ENCODE measurements around the gene KCTD2.

GRCh38 chr17:75081611-75082540, 34.9 kb downstream of the KCTD2 start:
- no peak for TF ChIP-seq POLR2AphosphoS5 (IDR thresholded peaks at IDR 0.05; ENCODE audit: low read depth, low read length)
- TF ChIP-seq FOXP2 (optimal IDR thresholded peaks at IDR 0.05; ENCODE audit: borderline replicate concordance, extremely low read depth, extremely low read length, insufficient read depth) = no peak
- no peak for TF ChIP-seq SIN3A (IDR thresholded peaks at IDR 0.05; ENCODE audit: borderline replicate concordance, insufficient read depth, low read length)
- TF ChIP-seq, protein P1, sequence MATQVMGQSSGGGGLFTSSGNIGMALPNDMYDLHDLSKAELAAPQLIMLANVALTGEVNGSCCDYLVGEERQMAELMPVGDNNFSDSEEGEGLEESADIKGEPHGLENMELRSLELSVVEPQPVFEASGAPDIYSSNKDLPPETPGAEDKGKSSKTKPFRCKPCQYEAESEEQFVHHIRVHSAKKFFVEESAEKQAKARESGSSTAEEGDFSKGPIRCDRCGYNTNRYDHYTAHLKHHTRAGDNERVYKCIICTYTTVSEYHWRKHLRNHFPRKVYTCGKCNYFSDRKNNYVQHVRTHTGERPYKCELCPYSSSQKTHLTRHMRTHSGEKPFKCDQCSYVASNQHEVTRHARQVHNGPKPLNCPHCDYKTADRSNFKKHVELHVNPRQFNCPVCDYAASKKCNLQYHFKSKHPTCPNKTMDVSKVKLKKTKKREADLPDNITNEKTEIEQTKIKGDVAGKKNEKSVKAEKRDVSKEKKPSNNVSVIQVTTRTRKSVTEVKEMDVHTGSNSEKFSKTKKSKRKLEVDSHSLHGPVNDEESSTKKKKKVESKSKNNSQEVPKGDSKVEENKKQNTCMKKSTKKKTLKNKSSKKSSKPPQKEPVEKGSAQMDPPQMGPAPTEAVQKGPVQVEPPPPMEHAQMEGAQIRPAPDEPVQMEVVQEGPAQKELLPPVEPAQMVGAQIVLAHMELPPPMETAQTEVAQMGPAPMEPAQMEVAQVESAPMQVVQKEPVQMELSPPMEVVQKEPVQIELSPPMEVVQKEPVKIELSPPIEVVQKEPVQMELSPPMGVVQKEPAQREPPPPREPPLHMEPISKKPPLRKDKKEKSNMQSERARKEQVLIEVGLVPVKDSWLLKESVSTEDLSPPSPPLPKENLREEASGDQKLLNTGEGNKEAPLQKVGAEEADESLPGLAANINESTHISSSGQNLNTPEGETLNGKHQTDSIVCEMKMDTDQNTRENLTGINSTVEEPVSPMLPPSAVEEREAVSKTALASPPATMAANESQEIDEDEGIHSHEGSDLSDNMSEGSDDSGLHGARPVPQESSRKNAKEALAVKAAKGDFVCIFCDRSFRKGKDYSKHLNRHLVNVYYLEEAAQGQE (IDR thresholded peaks at IDR 0.05; ENCODE audit: insufficient read depth in 1 of 2, low read depth in 2 of 2, low read length in 2 of 2) = no peak
